ENCODE measurements around the gene GPR35. TPM values are rescaled to one million over a fixed set of nuclear protein-coding genes. Genes with fewer than 3 reads are reported as not detected.

The GPR35 gene
- total RNA-seq, 2 experiments from 2014 or later, result 19.2 to 19.3 TPM

- H3K9me3 Mint-ChIP-seq, result no peaks in the 10 kb centered on the region
- H3K27ac Mint-ChIP-seq, result no peak overlapping the region
- H3K4me3 Mint-ChIP-seq, result no peak overlapping the region
- DNase-seq, result no peak
- ATAC-seq (ENCODE audit: low read depth), result no peak
- POLR2A ChIA-PET, result no interaction called here
- H3K36me3 Mint-ChIP-seq, result no peaks in the 10 kb centered on the region
- H3K4me1 Mint-ChIP-seq, result peaks cover 10% of the 10 kb centered on the region
- peaks cover 16% of the 10 kb centered on the region for H3K27me3 Mint-ChIP-seq
Measured at GRCh38 chr2:240644171-240644651, 18.9 kb downstream of the GPR35 start.

DNA sequence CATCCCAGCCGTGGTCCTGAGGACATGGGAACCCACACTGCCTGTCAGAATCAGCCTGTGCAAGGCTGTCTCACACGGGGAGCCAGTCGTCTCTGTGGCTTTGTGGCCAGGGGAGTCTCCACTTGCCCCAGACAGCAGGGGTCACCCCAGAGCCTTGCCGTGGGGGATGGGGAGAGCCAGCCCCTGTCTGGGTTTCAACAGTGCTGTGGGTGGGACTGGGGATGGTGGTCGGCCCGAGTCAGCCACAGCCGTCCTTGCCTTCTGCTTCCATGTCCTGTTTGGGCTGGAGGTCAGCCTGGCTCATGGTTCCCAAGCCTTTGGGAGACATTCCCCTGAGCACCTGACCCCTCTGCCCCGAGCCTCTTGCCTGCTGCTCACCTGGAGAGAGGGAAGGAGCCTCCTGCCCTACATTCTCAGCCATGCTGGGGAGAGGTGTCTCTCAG is 19.6 kb downstream of the GPR35 start:
- ATAC-seq (ENCODE audit: low read depth) (no peak), DNase-seq (no peak)
- POLR2A ChIA-PET, result no interaction called here
- Mint-ChIP-seq H3K4me3 (no peak overlapping the region), H3K27ac (no peak overlapping the region), H3K4me1 (peaks cover 10% of the 10 kb centered on the region), H3K36me3 (no peaks in the 10 kb centered on the region), H3K9me3 (no peaks in the 10 kb centered on the region), H3K27me3 (peaks cover 22% of the 10 kb centered on the region)

DNA sequence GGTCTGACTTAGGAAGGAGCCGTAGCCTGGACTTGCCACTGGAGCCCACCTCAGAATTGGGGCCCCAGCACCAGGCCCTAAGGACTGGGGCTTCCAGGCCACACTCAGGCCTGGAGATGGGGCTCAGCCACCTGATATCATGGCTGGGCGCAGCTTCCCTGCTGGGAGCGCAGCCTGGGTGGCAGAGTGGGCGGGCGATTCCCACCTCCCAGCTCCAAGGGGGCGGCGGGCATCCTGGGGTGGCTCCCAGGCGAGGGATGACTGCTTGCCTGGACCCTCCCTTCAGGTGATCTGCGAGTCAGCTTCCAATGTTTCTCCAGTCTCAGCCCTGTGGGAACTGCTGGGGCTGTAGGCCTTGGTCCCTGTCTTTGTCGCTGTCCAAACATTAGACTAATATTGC is 20.1 kb downstream of the GPR35 start:
- DNase-seq (no peak), ATAC-seq (ENCODE audit: low read depth) (no peak)
- Mint-ChIP-seq H3K4me1 (peaks cover 10% of the 10 kb centered on the region), H3K27ac (no peak overlapping the region), H3K9me3 (no peaks in the 10 kb centered on the region), H3K36me3 (no peaks in the 10 kb centered on the region), H3K4me3 (no peak overlapping the region), H3K27me3 (peaks cover 22% of the 10 kb centered on the region)
- POLR2A ChIA-PET, result no interaction called here

DNA sequence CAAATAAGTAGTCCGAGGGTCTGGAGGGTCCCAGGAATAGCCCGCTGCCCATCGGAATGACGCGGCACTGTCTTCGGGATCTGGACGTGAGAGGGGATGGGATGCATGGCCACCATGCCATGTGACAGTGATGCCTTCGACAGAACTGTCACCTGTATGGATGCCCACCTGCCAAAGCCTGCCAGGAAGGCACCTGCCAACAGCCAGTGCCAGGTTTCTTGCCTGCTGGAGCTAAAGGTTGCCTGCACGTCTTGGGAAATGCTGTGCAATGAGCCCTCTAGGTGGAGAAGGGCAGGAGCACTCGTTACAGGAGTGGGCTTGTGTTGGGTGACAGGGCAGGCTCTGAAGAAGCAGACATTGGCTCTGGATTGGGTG is 20.5 kb downstream of the GPR35 start:
- Mint-ChIP-seq H3K9me3 (peaks cover under 1% of the 10 kb centered on the region), H3K4me1 (peaks cover 10% of the 10 kb centered on the region), H3K4me3 (no peak overlapping the region), H3K27me3 (peaks cover 22% of the 10 kb centered on the region), H3K36me3 (no peaks in the 10 kb centered on the region), H3K27ac (no peak overlapping the region)
- POLR2A ChIA-PET, result interaction anchor here (1.6 kb wide), 1 partner anchor 59 kb away, joined by 7 read pairs; the partner anchor contains the start of gene CAPN10
- ATAC-seq (ENCODE audit: low read depth) (no peak), DNase-seq (no peak)

- Mint-ChIP-seq H3K4me1 (peaks cover 10% of the 10 kb centered on the region), H3K4me3 (no peak overlapping the region), H3K36me3 (no peaks in the 10 kb centered on the region), H3K9me3 (peaks cover 4% of the 10 kb centered on the region), H3K27me3 (peaks cover 22% of the 10 kb centered on the region), H3K27ac (no peak overlapping the region)
- peak; percentile 38 for DNase-seq
- ATAC-seq (ENCODE audit: low read depth), result no peak
- POLR2A ChIA-PET, result interaction anchor here (1.6 kb wide), 1 partner anchor 60 kb away, joined by 7 read pairs; the partner anchor contains the start of gene CAPN10
Measured at GRCh38 chr2:240646176-240646899, 21.1 kb downstream of the GPR35 start.

GRCh38 chr2:240646900-240647502 is 21.7 kb downstream of the GPR35 start:
- Mint-ChIP-seq H3K9me3 (peaks cover 4% of the 10 kb centered on the region), H3K36me3 (no peaks in the 10 kb centered on the region), H3K4me1 (peaks cover 10% of the 10 kb centered on the region), H3K27me3 (peaks cover 22% of the 10 kb centered on the region), H3K4me3 (no peak overlapping the region), H3K27ac (no peak overlapping the region)
- POLR2A ChIA-PET, result interaction anchor here (1.6 kb wide), 1 partner anchor 60 kb away, joined by 7 read pairs; the partner anchor contains the start of gene CAPN10
- DNase-seq (no peak), ATAC-seq (ENCODE audit: low read depth) (no peak)

DNA sequence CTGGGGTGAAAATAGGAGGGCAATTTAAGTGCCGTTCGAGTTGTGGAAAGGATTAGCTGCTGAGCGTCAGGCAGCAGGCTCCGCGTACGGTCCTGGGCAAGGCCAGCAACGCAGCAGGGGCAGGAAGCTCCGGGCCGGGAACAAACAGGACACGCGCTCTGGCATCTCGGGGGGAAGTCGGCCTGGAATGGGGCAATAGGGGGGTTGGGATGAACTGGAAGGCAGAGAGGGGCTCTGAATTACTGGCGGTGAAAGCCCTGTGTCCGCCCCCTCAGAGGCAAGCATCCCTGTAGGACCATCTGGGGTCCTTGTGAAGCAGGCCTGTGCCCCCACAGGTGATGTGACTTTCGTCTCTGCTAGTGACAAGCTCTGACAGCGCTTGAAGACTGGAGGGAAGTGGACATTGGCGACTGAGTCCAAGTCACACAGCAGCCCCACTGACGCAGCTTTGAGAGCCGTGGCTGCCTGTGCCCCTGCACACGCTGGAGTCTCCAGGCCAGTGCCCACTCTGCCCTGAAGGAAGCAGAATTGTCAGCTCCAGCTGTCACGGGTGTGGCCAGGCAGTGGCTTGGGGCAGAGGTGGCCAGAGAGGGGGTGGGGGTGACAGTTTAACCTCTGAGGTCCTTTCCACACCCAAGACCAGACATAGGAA is 22.3 kb downstream of the GPR35 start:
- Mint-ChIP-seq H3K9me3 (peaks cover 4% of the 10 kb centered on the region), H3K27ac (no peak overlapping the region), H3K27me3 (peaks cover 25% of the 10 kb centered on the region), H3K4me1 (peaks cover 10% of the 10 kb centered on the region), H3K4me3 (no peak overlapping the region), H3K36me3 (no peaks in the 10 kb centered on the region)
- DNase-seq (no peak), ATAC-seq (ENCODE audit: low read depth) (no peak)
- POLR2A ChIA-PET, result interaction anchor here (1.6 kb wide), 1 partner anchor 61 kb away, joined by 7 read pairs; the partner anchor contains the start of gene CAPN10

GRCh38 chr2:240648155-240648649 is 22.9 kb downstream of the GPR35 start:
- Mint-ChIP-seq H3K27ac (no peak overlapping the region), H3K4me3 (no peak overlapping the region), H3K4me1 (peaks cover 10% of the 10 kb centered on the region), H3K36me3 (no peaks in the 10 kb centered on the region), H3K27me3 (peaks cover 28% of the 10 kb centered on the region), H3K9me3 (peaks cover 4% of the 10 kb centered on the region)
- POLR2A ChIA-PET, result no interaction called here
- DNase-seq (no peak), ATAC-seq (ENCODE audit: low read depth) (no peak)

- POLR2A ChIA-PET, result no interaction called here
- Mint-ChIP-seq H3K27ac (no peak overlapping the region), H3K36me3 (no peaks in the 10 kb centered on the region), H3K9me3 (peaks cover 4% of the 10 kb centered on the region), H3K27me3 (peaks cover 33% of the 10 kb centered on the region), H3K4me3 (no peak overlapping the region), H3K4me1 (peaks cover 10% of the 10 kb centered on the region)
- ATAC-seq (ENCODE audit: low read depth) (no peak), DNase-seq (no peak)
Measured at GRCh38 chr2:240648650-240649275, 23.5 kb downstream of the GPR35 start.

DNA sequence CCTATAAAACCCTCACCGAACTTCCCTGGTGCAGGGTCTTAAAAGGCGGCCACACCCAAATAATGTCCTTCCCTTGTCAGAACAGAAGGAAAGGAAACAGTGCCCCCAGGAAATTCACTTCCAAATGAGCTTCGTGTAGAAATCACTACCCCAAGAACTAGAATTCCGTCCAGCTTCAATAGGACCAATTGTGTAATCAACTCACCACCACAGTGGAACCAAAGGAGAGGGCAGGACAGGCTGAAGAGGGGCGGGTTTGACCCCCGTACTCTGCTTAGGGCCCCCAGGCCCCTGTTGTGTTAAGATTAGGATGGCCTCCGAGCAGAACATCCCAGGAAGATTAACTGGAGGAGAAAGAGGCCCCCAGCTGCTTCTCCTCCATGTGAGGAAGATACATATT is 24.1 kb downstream of the GPR35 start:
- POLR2A ChIA-PET, result no interaction called here
- DNase-seq (no peak), ATAC-seq (ENCODE audit: low read depth) (no peak)
- H3K27me3 Mint-ChIP-seq, result peaks cover 35% of the 10 kb centered on the region
- no peak overlapping the region for H3K4me3 Mint-ChIP-seq
- peaks cover 4% of the 10 kb centered on the region for H3K9me3 Mint-ChIP-seq
- no peaks in the 10 kb centered on the region for H3K36me3 Mint-ChIP-seq
- no peak overlapping the region for H3K27ac Mint-ChIP-seq
- H3K4me1 Mint-ChIP-seq, result peaks cover 10% of the 10 kb centered on the region

DNA sequence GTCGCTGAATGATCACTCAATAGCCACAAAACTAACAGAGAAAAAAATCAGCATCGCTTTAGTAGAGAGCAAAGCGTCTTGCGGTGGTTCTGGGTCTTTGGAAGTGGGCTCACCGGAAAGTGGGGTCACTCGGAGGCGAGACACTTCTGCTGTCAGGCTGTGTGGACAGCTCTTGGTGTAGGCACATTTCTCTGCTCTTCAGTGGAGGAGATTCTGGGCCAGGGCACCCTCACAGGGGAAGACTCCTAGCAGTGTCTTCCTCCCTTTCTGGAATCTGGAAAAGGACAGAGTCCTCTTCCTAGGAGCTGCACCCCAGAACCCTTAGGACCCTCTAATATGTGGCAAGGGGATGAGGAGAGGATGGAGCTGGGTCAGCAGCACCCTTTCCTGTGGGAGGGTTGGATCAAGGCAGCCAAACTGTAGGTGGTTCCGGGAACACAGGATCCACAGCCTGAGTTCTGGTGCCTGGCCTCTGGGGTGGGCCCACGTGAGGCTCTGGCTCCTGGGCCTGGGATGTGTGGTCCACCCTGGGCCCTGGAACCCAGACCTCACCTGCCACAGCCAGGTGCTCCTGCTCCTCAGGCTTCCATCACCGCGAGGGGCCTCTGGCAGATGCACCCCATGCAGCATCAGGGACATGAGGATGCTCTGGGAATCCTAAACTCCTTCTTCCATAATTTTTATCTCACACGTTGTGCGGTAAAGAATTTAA is 25.1 kb downstream of the GPR35 start:
- Mint-ChIP-seq H3K4me1 (peaks cover 8% of the 10 kb centered on the region), H3K4me3 (no peak overlapping the region), H3K27ac (no peak overlapping the region), H3K27me3 (peaks cover 44% of the 10 kb centered on the region), H3K9me3 (peaks cover 4% of the 10 kb centered on the region), H3K36me3 (no peaks in the 10 kb centered on the region)
- DNase-seq (no peak), ATAC-seq (ENCODE audit: low read depth) (no peak)
- POLR2A ChIA-PET, result no interaction called here

DNA sequence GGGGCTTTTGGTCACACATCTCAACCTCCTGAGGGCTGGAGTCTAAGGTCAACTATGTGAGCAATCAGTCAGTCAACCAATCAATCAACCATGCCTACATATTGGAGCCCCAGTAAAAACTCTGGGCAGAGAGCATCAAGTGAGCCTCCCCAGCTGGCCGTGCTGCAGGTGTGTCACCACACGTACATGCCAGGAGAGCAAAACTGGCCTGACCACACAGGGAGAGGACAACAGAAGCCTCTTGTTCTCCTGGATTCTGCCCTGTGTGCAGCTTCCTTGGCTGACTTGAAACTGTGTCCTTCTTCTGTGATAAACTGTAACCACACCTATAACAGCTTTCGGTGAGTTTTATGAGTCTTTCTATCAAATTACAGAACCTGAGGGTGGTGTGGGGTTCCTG is 25.9 kb downstream of the GPR35 start:
- peaks cover 46% of the 10 kb centered on the region for H3K27me3 Mint-ChIP-seq
- ATAC-seq (ENCODE audit: low read depth), result no peak

More for the DNA sequence above, 25.9 kb downstream of the GPR35 start:
- peaks cover 4% of the 10 kb centered on the region for H3K9me3 Mint-ChIP-seq
- H3K4me1 Mint-ChIP-seq, result peaks cover 7% of the 10 kb centered on the region
- no peak overlapping the region for H3K27ac Mint-ChIP-seq
- POLR2A ChIA-PET, result no interaction called here
- no peak overlapping the region for H3K4me3 Mint-ChIP-seq
- no peak for DNase-seq
- H3K36me3 Mint-ChIP-seq, result no peaks in the 10 kb centered on the region
